ENCODE measurements around the gene TBXAS1. TPM values are rescaled to one million over a fixed set of nuclear protein-coding genes. Genes with fewer than 3 reads are reported as not detected.

The TBXAS1 gene
- not detected in 2 replicates for total RNA-seq (2014; rRNA removed; shearing (Covaris generic); ENCODE audit: low replicate concordance)

DNA sequence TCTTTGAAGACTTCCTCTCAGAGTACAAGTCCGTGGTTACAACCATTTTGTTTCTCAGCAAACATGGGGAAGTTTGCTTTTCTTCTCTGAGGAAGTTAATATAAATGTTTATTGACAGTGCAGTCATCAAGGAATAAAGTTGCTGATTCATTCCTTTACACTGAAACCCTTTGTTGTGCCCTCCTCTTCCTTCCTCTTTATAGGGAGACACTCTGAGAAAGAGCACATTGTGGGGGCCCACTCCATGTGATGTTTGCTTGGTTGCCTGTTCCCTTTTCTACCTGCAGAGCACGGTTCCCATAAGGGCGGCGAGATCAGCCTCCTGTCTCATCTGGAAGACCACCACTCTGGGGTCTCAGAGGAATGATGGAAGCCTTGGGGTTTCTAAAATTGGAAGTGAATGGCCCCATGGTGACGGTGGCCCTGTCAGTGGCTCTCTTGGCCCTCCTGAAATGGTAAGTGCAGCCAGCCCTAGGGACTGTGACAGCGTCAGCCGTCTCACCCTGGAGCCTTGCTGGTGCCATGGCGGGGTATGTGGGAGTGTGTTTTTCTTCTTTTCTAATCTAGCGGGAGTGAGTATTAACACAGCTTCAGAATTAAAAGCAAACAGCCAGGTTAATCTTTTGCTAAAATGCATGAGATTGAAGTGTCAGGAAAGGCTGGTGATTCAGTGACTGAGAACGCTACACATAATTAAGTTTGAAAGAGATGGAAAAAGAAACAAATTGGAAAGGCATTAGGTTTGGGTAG, at the start of gene TBXAS1:
Gene TBXAS1 (plus strand): TSS at position 240 of the 750 bp plus-strand sequence. CDS start 127 bp downstream, at position 367.
- DNase-seq = no peak
- no peaks in the 10 kb centered on the region for H3K79me2 ChIP-seq (ENCODE audit: low read length)
- H3K9ac ChIP-seq (ENCODE audit: low read length) = no peak within 1 kb of the TSS

DNA sequence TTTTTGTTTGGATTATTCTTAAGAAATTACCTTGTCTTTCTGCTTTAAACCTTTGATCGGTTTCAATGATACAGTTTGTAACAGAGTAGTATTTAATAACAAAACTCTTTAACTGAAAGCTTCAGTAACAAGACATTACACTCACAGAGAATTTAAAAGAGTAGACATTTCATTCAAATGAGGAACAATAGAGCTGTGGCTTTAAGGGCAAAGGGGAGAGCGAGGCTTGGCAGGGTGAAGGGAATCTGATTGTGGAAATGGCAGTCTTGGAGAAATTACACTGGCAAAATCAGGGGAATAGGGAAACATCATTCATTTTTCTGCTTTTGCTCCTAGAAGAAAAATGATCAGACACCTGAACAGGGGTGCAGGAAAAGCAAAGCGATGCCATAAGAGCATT, 46.1 kb upstream of the TBXAS1 start:
- no peaks in the 10 kb centered on the region for H3K9me2 ChIP-seq (replicated peaks; ENCODE audit: insufficient read depth, low read length)
- no peaks in the 10 kb centered on the region for H4K20me1 ChIP-seq (ENCODE audit: insufficient read depth, low read depth, low read length)
- H3K79me2 ChIP-seq (ENCODE audit: low read length) = no peaks in the 10 kb centered on the region
- no peak overlapping the region for H3K4me3 ChIP-seq (ENCODE audit: low read length)
- no peak overlapping the region for H3K4me2 ChIP-seq (ENCODE audit: low read depth, low read length, poor library complexity, severe bottlenecking)
- H3K36me3 ChIP-seq (ENCODE audit: insufficient read depth, low read length) = no peaks in the 10 kb centered on the region
- DNase-seq = no peak
- H3K9me3 ChIP-seq (ENCODE audit: low read length) = no peaks in the 10 kb centered on the region
- no peak overlapping the region for H3K27ac ChIP-seq (ENCODE audit: low read length)
- no peak overlapping the region for H3K9ac ChIP-seq (ENCODE audit: low read length)
- no peak overlapping the region for H2AFZ ChIP-seq (ENCODE audit: low read length)
- no peaks in the 10 kb centered on the region for H3K27me3 ChIP-seq (ENCODE audit: low read length)
- no peaks in the 10 kb centered on the region for H3K4me1 ChIP-seq (ENCODE audit: low read length)

More for the DNA sequence above, at the start of gene TBXAS1:
- Histone ChIP-seq H4K20me1 (ENCODE audit: insufficient read depth, low read depth, low read length) (no peaks in the 10 kb centered on the region), H3K4me2 (ENCODE audit: low read depth, low read length, poor library complexity, severe bottlenecking) (no peak within 1 kb of the TSS), H3K9me2 (replicated peaks; ENCODE audit: insufficient read depth, low read length) (no peaks in the 10 kb centered on the region), H2AFZ (ENCODE audit: low read length) (no peak within 1 kb of the TSS), H3K27me3 (ENCODE audit: low read length) (no peaks in the 10 kb centered on the region), H3K4me3 (ENCODE audit: low read length) (no peak within 1 kb of the TSS), H3K36me3 (ENCODE audit: insufficient read depth, low read length) (no peaks in the 10 kb centered on the region), H3K4me1 (ENCODE audit: low read length) (no peaks in the 10 kb centered on the region), H3K9me3 (ENCODE audit: low read length) (no peaks in the 10 kb centered on the region), H3K27ac (ENCODE audit: low read length) (no peak within 1 kb of the TSS)

DNA sequence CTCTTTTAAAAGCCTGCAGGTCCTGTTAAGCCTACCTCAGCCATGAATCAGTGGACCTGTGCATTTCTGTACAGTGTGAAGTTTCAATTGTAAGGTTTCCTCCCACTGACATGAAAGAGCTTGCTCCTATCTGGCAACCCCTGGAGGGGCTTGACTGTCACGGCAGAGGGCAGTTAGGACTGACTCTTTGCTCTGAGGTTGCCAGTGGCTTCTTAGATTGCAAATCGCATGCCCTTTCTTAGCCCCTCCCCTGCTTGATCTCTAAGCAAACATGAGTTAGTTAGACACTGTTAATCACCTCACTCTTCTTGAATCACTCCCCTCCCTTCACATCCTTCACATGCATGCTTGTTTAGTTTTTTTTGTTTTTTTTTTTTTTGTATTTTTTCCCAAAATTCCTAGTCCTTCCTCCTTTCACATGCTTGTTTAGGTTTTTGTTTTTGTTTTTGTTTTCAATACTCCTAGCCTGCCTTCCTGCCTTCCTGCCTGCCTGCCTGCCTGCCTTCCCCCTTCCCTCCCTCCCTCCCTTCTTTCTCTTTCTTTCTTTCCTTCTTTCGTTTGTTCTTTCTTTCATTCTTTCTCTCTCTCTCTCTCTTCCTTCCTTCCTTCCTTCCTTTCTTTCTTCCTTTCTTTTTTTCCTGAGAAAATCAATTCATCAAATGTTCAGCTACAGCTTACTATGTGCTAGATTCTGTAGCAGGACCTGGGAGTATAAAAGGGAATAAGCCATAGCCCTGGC, 45.2 kb upstream of the TBXAS1 start:
- no peak overlapping the region for H2AFZ ChIP-seq (ENCODE audit: low read length)
- no peak overlapping the region for H3K4me2 ChIP-seq (ENCODE audit: low read depth, low read length, poor library complexity, severe bottlenecking)
- H3K9me2 ChIP-seq (replicated peaks; ENCODE audit: insufficient read depth, low read length) = no peaks in the 10 kb centered on the region
- H3K27ac ChIP-seq (ENCODE audit: low read length) = no peak overlapping the region
- no peaks in the 10 kb centered on the region for H3K27me3 ChIP-seq (ENCODE audit: low read length)
- no peaks in the 10 kb centered on the region for H3K9me3 ChIP-seq (ENCODE audit: low read length)
- H3K79me2 ChIP-seq (ENCODE audit: low read length) = no peaks in the 10 kb centered on the region
- H3K9ac ChIP-seq (ENCODE audit: low read length) = no peak overlapping the region
- H3K4me3 ChIP-seq (ENCODE audit: low read length) = no peak overlapping the region
- H3K4me1 ChIP-seq (ENCODE audit: low read length) = no peaks in the 10 kb centered on the region
- H4K20me1 ChIP-seq (ENCODE audit: insufficient read depth, low read depth, low read length) = no peaks in the 10 kb centered on the region
- DNase-seq = no peak
- H3K36me3 ChIP-seq (ENCODE audit: insufficient read depth, low read length) = no peaks in the 10 kb centered on the region

DNA sequence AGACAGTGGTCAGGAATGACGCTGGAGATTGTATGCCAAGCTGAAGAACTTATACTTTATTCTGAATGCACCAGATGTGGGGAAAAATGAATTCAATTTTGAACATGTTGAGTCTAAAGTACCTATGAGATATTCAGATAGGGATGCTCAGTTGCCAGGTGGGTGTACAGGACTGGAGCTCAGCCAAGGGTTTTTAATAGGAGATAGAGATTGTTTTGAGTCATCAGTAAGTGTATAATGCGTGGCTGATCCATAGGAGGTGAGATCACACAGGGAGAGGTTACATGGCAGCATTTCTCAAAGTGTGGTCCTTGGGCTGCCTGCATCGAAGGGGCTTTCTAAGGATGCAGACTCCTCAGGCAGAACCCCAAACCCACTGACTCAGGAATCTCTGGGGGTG, 44.4 kb upstream of the TBXAS1 start:
- Histone ChIP-seq H3K9me3 (ENCODE audit: low read length) (no peaks in the 10 kb centered on the region), H3K27ac (ENCODE audit: low read length) (no peak overlapping the region), H3K36me3 (ENCODE audit: insufficient read depth, low read length) (no peaks in the 10 kb centered on the region), H3K27me3 (ENCODE audit: low read length) (no peaks in the 10 kb centered on the region), H3K4me2 (ENCODE audit: low read depth, low read length, poor library complexity, severe bottlenecking) (no peak overlapping the region), H3K9ac (ENCODE audit: low read length) (no peak overlapping the region), H3K4me3 (ENCODE audit: low read length) (no peak overlapping the region), H4K20me1 (ENCODE audit: insufficient read depth, low read depth, low read length) (no peaks in the 10 kb centered on the region), H3K4me1 (ENCODE audit: low read length) (no peaks in the 10 kb centered on the region), H3K9me2 (replicated peaks; ENCODE audit: insufficient read depth, low read length) (no peaks in the 10 kb centered on the region), H2AFZ (ENCODE audit: low read length) (no peak overlapping the region), H3K79me2 (ENCODE audit: low read length) (no peaks in the 10 kb centered on the region)
- DNase-seq = no peak

DNA sequence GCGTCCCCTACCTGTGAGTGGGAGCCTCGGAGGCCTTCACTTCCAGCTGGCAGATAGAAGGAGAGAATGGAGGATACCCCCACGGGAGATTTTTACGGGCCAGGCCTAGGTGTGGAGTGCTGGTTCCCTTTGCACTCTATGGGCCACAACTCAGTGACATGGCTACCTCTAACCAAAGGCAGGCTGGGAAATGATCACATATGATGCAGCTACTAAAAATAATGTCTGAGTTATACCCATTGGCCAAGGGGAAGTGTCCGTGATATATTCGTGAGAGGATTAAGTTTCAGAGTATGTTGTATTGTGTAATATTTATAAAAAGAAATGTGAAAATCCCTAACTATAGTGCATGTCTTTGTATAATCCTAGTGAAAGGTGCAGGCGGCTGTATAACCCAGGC, 37.7 kb upstream of the TBXAS1 start:
- H3K9ac ChIP-seq (ENCODE audit: low read length) = no peak overlapping the region
- H3K9me2 ChIP-seq (replicated peaks; ENCODE audit: insufficient read depth, low read length) = no peaks in the 10 kb centered on the region
- H3K27me3 ChIP-seq (ENCODE audit: low read length) = 0 out of 2 replicates have a peak, but pooled peaks cover 4% of the 10 kb centered on the region
- H4K20me1 ChIP-seq (ENCODE audit: insufficient read depth, low read depth, low read length) = no peaks in the 10 kb centered on the region
- H3K4me3 ChIP-seq (ENCODE audit: low read length) = no peak overlapping the region
- H3K27ac ChIP-seq (ENCODE audit: low read length) = no peak overlapping the region
- no peaks in the 10 kb centered on the region for H3K4me1 ChIP-seq (ENCODE audit: low read length)
- no peak overlapping the region for H2AFZ ChIP-seq (ENCODE audit: low read length)
- DNase-seq = no peak
- H3K9me3 ChIP-seq (ENCODE audit: low read length) = no peaks in the 10 kb centered on the region
- no peaks in the 10 kb centered on the region for H3K36me3 ChIP-seq (ENCODE audit: insufficient read depth, low read length)
- no peak overlapping the region for H3K4me2 ChIP-seq (ENCODE audit: low read depth, low read length, poor library complexity, severe bottlenecking)
- no peaks in the 10 kb centered on the region for H3K79me2 ChIP-seq (ENCODE audit: low read length)

DNA sequence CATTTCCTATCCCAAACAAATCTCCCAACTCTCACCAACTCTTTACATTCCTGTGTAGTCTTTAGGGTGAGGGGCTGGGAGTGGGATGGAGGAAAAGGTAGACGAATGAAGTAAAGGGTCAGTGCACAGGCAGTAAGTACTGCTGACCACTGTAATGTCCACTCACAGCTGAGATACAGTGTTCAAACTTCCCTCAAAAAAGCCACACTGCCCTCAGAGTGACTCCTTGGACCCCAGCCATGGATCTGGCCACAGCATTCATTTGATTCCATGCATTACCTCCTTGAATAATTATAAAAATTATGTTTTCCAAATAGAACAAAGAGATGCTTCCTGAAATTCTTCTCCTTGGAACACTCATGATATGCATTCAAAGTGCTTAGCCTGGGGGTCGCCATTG, 31.5 kb upstream of the TBXAS1 start:
- Histone ChIP-seq H2AFZ (ENCODE audit: low read length) (no peak overlapping the region), H4K20me1 (ENCODE audit: insufficient read depth, low read depth, low read length) (no peaks in the 10 kb centered on the region), H3K9me3 (ENCODE audit: low read length) (no peaks in the 10 kb centered on the region)

DNA sequence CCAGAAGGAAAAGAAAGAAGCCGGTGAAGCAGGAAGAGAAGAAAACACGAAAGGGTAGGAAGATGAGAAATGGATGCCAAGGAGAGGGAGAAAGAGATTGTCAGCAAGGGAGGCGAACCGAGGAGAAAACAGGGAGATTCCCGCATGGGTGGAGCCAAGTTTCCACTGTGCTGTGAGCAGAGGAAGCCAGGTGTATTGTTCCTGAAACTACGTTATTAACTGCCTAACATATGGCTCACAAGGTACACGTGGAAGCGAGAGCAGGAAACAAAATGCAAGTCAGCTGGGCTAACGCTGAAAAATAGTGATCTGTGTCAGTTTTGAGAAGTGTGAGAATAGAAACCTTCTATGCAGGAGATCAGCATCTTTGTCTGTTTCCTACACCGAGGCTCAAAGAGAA, 30.8 kb upstream of the TBXAS1 start:
- H2AFZ ChIP-seq (ENCODE audit: low read length) = no peak overlapping the region
- H3K27ac ChIP-seq (ENCODE audit: low read length) = no peak overlapping the region
- H3K4me3 ChIP-seq (ENCODE audit: low read length) = no peak overlapping the region
- no peaks in the 10 kb centered on the region for H3K27me3 ChIP-seq (ENCODE audit: low read length)
- no peaks in the 10 kb centered on the region for H3K36me3 ChIP-seq (ENCODE audit: insufficient read depth, low read length)
- no peaks in the 10 kb centered on the region for H3K9me2 ChIP-seq (replicated peaks; ENCODE audit: insufficient read depth, low read length)
- no peak overlapping the region for H3K4me2 ChIP-seq (ENCODE audit: low read depth, low read length, poor library complexity, severe bottlenecking)
- no peaks in the 10 kb centered on the region for H3K9me3 ChIP-seq (ENCODE audit: low read length)
- H3K9ac ChIP-seq (ENCODE audit: low read length) = no peak overlapping the region
- H3K4me1 ChIP-seq (ENCODE audit: low read length) = no peaks in the 10 kb centered on the region
- H4K20me1 ChIP-seq (ENCODE audit: insufficient read depth, low read depth, low read length) = no peaks in the 10 kb centered on the region
- no peak for DNase-seq
- H3K79me2 ChIP-seq (ENCODE audit: low read length) = no peaks in the 10 kb centered on the region

More for the DNA sequence above, 31.5 kb upstream of the TBXAS1 start:
- no peak for DNase-seq
- Histone ChIP-seq H3K27me3 (ENCODE audit: low read length) (no peaks in the 10 kb centered on the region), H3K4me3 (ENCODE audit: low read length) (no peak overlapping the region), H3K27ac (ENCODE audit: low read length) (no peak overlapping the region), H3K9ac (ENCODE audit: low read length) (no peak overlapping the region), H3K9me2 (replicated peaks; ENCODE audit: insufficient read depth, low read length) (no peaks in the 10 kb centered on the region), H3K79me2 (ENCODE audit: low read length) (no peaks in the 10 kb centered on the region), H3K4me1 (ENCODE audit: low read length) (no peaks in the 10 kb centered on the region), H3K4me2 (ENCODE audit: low read depth, low read length, poor library complexity, severe bottlenecking) (no peak overlapping the region), H3K36me3 (ENCODE audit: insufficient read depth, low read length) (no peaks in the 10 kb centered on the region)

DNA sequence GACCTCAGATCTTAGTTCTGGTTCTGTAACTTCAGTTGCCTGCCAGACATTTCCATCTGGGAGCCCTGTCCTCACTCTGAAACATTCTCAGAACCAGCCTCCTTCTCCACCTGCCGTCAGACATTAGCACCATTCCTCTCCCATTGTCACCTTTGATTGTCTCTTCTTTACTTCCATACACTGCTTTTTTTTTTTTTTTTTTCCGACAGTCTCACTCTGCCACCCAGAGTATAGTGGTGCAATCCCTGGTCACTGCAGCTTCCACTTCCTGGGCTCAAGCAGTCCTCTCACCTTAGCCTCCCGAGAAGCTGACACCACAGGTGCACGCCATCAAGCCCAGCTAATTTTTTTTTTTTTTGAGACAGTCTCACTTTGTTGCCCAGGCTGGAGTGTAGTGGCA, 30.2 kb upstream of the TBXAS1 start:
- no peak overlapping the region for H3K9ac ChIP-seq (ENCODE audit: low read length)
- no peaks in the 10 kb centered on the region for H3K4me1 ChIP-seq (ENCODE audit: low read length)
- no peaks in the 10 kb centered on the region for H3K9me3 ChIP-seq (ENCODE audit: low read length)
- H3K27ac ChIP-seq (ENCODE audit: low read length) = no peak overlapping the region
- H4K20me1 ChIP-seq (ENCODE audit: insufficient read depth, low read depth, low read length) = no peaks in the 10 kb centered on the region
- H3K79me2 ChIP-seq (ENCODE audit: low read length) = no peaks in the 10 kb centered on the region
- H3K27me3 ChIP-seq (ENCODE audit: low read length) = no peaks in the 10 kb centered on the region
- H3K4me2 ChIP-seq (ENCODE audit: low read depth, low read length, poor library complexity, severe bottlenecking) = no peak overlapping the region
- DNase-seq = no peak
- no peaks in the 10 kb centered on the region for H3K36me3 ChIP-seq (ENCODE audit: insufficient read depth, low read length)
- H3K4me3 ChIP-seq (ENCODE audit: low read length) = no peak overlapping the region
- no peaks in the 10 kb centered on the region for H3K9me2 ChIP-seq (replicated peaks; ENCODE audit: insufficient read depth, low read length)
- H2AFZ ChIP-seq (ENCODE audit: low read length) = no peak overlapping the region

Measured in Karpas-422 (cell line).